NB4 (cell line): Measurements from ENCODE around the gene INHA.

Source experiments
- DNase-seq: peaks from one replicate; pipeline ENCODE4 v3.0.0; 2010; ENCODE audit warnings: low read depth
- H3K4me3 ChIP-seq: one replicate; pipeline ENCODE4 v1.5.1; 2011; ENCODE audit warnings: mild to moderate bottlenecking, low read depth, low read length, moderate library complexity
- CTCF ChIP-seq: IDR thresholded peaks from one replicate; pipeline ENCODE4 v1.5.1; 2012; ENCODE audit warnings: low read depth, low read length
- MAX ChIP-seq: IDR thresholded peaks from 2 replicates; pipeline ENCODE4 v1.6.1; 2011; ENCODE audit warnings: low read depth, low read length
- MYC ChIP-seq: IDR thresholded peaks from 2 replicates; pipeline ENCODE4 v1.6.1; 2011; ENCODE audit warnings: low read depth, low read length
- POLR2A ChIP-seq: IDR thresholded peaks from 2 replicates; pipeline ENCODE4 v1.6.1; 2011; ENCODE audit warnings: mild to moderate bottlenecking; ENCODE audit not compliant: insufficient read length; ENCODE audit errors: extremely low read depth

Gene INHA

DNA sequence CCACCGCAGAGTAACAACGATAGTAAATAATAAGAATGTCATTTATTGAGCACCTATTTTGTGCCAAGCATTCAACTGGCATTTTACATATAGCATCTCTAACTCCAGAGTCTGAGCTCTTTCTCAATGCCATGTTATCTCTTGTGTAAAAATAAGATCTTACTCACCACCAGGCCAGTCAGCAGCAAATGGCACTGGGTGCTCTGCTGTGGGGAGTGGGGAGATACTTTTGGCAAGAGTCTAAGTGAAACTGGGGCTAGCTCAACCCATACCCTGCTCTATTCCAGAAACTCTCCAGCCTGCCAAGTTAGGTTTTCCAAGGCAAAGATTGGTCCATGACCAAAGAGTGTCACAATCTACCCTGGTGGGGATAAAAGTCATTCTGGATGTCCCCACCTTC is 50.4 kb downstream of the INHA start:
- no peak for DNase-seq
- H3K4me3 ChIP-seq: no peak overlapping the region
- no peak for TF ChIP-seq MYC

- TF ChIP-seq MYC (no peak), CTCF (no peak), MAX (no peak), POLR2A (no peak)
- no peak overlapping the region for H3K4me3 ChIP-seq
- no peak for DNase-seq
Observed at GRCh38 chr2:219624565-219624964, 52.5 kb downstream of the INHA start.

GRCh38 chr2:219625179-219625578 is 53.1 kb downstream of the INHA start:
- no peak for TF ChIP-seq MAX
- no peak for TF ChIP-seq MYC
- no peak for TF ChIP-seq POLR2A
- no peak for TF ChIP-seq CTCF
- no peak for DNase-seq
- no peak overlapping the region for H3K4me3 ChIP-seq
